Stimulated activated CD8-positive, alpha-beta memory T cell treated with anti-CD3 and anti-CD28 coated beads, Interleukin-12 subunit alpha, Interleukin-12 subunit beta, amount 100 ng/mL, for 24 hours (primary cell): ENCODE data around the gene ASS1.

Experiments
- DNase-seq: peaks from one replicate; pipeline ENCODE4 v3.0.0-alpha.2; 2020; ENCODE audit errors: extremely low read depth

Gene ASS1

DNA sequence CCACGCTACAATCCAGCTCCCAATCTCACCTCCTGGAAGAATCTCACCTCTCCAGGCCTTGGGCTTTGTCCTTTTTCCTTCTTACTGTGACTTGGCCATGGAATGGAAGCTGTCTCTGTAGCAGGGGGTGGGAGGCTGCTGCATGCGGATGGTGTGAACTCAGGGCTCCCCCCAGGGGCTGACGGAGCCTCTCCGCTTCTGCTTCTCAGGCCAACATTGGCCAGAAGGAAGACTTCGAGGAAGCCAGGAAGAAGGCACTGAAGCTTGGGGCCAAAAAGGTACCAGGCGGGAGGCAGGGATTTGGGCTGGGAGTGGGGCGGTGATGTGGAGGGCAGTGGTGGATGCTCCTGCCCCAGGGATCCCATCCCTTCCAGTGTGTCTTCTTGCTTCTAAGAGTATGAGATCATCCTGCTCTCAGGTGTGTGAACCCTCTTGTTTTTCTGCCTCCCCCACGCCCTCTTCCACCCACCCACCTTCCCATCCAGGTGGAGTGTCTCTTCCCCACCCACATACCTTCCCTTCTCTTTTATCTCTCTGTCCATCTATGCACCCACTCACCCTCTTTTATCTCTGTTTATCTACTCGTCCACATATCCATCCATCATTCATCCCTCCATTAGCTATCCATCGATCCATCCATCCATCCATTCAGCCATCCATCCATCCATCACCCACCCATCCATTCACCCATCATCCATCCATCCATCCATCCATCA lies 9.5 kb downstream of the ASS1 start:
- no peak for DNase-seq

DNA sequence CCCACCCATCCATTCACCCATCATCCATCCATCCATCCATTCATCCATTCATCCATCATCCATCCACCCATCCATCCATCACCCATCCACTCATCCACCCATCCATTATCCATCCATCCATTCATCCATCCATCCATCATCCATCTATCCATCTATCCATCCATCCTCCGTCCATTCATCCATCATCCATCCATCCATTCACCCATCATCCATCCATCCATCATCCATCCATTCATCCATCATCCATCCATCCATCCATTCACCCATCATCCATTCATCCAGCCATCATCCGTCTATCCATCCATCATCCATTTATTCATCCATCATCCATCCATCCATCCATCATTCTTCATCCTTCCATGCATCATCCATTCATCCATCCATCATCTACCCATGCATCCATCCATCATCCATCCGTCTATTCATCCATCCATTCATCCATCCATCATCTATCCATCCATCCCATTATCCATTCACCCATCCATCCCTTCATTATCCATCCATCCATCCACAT lies 10.1 kb downstream of the ASS1 start:
- no peak for DNase-seq

- DNase-seq: no peak
These were observed 13.5 kb downstream of the ASS1 start for GRCh38 chr9:130458027-130458803.

DNA sequence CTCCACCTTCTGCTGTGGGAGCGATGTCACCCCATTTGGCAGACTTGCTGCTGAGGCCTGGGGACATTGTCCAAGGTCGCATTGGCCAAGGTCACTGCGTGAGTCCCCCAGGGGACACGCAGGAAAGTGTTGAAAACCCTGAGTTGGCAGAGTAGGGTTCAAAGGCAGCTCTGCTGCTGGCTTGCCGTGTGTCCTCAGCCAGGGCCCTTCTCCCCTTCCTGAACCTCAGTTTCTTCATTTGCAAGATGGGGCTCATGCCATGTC lies 14.0 kb downstream of the ASS1 start:
- DNase-seq: no peak

- no peak for DNase-seq
These were observed 14.4 kb downstream of the ASS1 start for GRCh38 chr9:130459151-130459550.

DNA sequence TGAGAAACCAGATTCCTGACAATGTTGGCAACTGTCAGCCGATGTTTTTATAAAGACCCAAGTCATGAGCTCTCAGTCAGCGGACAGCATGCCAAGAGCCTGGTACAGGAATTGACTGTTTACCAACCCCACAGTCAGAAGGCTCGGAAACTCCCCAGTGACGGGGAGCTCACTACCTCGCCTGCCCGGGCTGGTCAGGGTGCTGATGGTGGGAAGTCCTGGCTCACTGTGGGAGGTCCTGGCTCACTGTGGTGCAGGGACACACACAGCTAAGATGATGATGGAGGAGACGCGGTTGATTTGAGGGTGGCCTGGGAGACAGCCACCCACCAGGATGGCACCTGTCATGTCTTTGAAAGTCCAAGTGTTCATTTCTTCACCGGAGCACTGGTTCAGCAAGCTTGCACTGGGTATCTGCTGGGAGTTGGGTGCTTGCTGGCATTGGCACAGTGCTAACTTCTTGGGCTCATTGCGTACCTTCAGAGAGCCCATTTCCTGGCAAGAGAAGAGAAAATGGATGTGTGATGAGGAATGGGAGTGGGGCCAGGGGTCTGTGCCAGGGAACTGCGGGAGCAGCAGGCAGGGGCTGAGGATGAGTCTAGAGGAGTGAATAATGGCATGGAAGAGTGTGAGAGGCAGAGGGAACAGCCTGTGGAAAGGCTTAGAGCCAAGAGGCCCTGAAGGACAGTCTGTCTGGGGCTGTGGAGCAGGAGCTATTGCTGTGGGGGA lies 15.3 kb downstream of the ASS1 start:
- no peak for DNase-seq

- peak; percentile 43 for DNase-seq
These were observed 16.5 kb downstream of the ASS1 start for GRCh38 chr9:130461218-130461630.

GRCh38 chr9:130461731-130462130 lies 17.0 kb downstream of the ASS1 start:
- no peak for DNase-seq

DNA sequence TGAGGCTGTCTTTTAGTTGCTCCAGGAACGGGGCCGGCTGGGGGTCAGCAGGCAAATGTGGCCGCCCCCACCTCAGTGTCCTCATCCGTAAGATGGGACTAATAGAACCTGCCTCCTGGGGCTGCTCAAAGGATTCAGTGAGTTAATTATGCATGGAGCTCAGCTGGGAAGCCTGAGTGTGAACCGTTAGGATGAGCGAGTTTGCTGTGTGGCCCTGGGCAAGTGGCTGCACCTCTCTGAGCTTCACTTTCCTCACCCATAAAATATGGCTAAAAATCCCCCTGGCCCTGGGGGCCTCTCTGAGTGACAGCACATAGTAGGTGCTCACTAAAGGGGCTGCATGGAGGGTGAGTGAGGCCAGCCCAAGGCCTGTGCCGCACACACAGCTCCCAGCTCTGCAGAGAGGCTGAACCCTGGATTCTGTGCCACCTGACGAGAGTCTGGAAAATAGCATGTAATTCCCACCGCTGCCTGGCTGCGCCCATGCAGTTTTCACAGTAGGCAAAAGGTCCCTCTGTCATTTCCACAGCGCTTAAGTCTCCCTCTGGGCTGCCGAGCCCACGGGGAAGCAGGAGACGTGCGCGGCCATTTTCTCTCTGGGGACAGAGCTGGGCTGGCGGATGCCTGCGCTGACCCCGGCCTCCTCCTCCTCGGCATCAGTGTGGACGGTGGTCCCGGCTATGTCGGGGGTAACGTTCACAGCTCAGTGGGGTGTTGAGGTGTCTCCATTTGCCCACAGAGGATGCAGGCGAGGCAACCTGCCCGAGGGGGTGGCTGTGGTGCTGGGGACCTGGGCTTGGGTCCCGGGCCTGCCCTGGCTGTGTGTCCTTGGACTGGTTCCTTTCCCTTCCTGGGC lies 18.2 kb downstream of the ASS1 start:
- no peak for DNase-seq

DNA sequence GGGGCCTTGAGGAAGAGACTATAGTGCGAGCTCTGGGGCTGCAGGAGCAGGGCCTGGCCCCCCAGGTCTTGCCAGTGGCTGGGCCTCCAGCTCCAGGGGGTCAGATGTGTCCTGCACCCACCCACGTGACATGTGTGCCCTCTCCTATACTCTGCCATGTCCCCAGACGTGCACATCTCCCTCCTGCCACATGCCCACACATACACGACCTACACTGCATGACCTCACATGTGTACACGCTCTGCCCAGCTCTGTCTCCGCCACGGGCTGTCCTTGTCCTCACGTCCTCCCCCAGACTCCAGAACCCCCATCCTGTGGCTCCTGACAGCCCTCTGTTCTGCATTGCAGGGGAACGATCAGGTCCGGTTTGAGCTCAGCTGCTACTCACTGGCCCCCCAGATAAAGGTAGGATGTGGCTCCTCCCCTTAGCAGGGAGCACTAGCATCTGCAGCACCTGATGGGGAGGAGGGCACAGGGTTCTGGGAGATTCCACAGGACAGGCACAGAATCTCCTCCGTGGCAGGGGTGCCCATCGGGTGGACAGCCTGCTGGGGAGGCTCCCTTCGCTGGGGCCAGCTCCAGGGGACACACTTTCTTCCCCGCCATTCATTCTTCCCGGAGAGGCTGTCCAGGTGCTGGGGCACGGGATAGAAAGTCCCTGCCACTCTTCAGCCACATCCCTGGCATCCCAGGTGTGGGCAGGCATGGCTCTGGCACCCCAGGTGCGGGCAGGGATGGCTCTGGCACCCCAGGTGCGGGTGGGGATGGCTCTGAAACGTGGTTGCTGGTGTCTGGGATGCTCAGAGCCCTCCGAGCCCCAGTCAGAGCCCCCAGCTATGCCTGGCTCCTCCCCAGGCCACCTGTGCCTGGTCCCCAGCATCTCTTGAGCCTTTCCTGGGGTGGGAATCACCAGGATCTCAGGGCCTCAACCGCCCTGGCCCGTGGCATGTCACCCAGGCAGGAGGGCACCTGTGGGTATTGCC lies 19.3 kb downstream of the ASS1 start:
- DNase-seq: no peak

DNA sequence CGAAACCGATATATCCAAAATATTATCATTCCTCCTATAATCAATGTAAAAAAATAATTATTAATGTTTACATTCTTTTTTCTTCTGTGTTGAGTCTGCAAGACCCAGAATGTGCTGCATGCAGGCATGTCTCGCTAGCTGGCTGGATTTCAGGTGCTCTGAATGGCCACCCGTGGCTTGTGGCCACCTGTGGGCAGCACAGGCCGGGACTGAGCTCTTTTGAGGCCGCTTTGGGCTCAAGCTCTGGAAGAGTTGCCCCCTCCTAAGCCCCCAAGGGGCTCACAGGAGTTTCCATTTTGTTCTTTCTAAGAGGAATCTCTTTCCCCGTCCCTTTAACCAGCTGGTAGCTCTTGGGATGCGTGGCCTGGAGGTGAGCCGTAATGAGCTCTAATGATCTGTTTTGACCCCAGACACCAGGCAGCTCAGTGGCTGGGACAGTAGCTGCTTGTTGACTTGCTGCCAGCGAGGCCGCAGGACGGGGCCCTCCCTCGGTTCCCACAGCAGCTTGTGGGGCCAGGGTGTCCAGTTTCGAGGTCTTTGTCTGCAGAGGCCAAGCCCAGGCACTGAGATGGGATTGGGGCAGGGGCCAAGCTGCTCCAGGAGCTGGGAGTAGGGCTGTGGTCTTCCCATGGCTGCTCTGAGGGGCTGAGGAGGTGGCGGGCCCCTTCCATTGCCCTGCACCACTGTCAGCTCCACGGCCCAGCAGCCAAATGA lies 20.8 kb downstream of the ASS1 start:
- DNase-seq: no peak

GRCh38 chr9:130466537-130467217 lies 21.9 kb downstream of the ASS1 start:
- DNase-seq: no peak

DNA sequence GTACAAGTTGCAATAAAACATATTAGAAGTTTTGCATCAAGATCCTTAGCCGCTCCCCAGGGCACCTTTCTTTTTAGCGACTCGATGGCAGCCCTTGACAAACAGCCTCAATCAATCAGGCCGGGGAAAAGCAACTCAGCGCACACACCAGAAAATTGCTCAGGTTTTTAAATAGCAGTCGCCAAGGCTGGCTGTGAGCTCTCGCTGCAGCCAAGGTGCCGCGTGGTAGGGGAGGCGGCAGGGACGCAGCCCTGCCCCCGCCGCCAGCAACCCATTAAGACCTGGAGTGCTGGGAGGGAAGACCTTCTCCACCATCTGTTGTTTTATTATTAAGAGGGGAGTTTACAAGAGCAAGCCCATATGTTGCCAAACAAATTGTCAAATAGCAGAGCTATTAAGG lies 22.6 kb downstream of the ASS1 start:
- no peak for DNase-seq

DNA sequence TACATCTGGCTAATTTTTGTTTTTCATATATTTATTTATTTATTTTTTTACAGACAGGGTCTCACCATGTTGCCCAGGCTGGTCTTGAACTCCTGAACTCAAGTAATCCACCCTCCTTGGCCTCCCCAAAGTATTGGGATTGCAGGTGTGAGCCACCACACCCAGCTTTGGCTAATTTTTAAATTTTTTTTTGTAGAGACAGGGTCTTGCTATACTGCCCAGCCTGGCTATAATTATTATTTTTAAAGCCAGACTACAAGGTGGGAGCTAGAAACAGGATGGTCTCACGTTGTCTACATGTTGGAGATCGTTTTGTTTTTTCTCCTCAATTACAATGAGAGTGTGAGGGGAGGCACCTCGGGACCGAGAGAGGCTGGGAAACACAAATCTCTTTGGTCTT lies 23.8 kb downstream of the ASS1 start:
- DNase-seq: no peak

- DNase-seq: no peak
These were observed 25.5 kb downstream of the ASS1 start for GRCh38 chr9:130470269-130470668.

DNA sequence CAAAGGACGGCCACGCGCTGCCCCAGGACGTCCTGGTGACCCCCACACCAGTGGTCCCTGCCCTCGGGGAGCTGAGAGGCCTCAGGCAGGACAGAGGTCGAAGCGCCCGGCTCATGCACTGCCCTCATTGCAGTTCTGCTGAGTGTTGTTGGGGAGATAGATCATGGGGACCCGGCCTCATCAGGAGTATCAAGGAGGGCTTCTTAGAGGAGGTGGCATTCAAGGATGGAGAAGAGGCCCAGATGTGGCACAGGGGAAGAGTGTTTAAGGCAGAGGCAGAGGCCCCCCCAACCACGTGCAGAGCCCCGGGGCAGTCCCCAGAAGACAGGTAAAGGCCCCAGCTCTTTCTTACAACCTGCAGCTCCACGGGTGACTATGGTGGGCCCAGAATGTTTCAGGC lies 26.2 kb downstream of the ASS1 start:
- no peak for DNase-seq

- no peak for DNase-seq
These were observed 26.8 kb downstream of the ASS1 start for GRCh38 chr9:130471411-130472183.

GRCh38 chr9:130472184-130472705 lies 27.5 kb downstream of the ASS1 start:
- no peak for DNase-seq
